Measurements from ENCODE around the gene GPX2. TPM values are rescaled to one million over a fixed set of nuclear protein-coding genes. Genes with fewer than 3 reads are reported as not detected.
A peak's percentile ranks its signal among the peaks of the same experiment; 100 is the strongest.

GPX2 gene
- total RNA-seq, result 0.20 TPM

- no peak for DNase-seq
These were observed at the start of gene GPX2 for GRCh38 chr14:64942531-64943111. GPX2 (minus strand) TSS chr14:64942745; CDS start chr14:64942726, 19 bp downstream.

DNA sequence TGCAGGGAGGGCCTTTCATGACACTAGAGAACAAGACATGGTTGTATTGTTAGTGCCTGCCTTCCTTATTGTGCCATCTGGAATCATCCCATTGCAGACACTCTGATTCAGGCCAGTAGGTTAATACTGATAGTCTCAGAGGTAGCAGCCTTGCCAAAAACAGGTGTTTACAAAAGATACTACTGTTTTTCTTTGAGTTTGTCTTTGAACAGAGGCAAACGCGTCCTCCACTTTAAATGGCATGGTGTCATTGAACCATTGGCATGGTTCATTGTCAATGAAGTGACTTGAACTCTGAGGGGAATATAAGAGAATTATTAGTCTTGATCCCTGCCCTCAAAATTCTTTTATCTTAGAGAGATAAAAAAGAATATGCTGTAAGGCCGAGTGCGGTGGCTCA lies 48.4 kb upstream of the GPX2 start:
- no peak for DNase-seq

- no peak for DNase-seq
These were observed 47.8 kb upstream of the GPX2 start for GRCh38 chr14:64990296-64990695.

GRCh38 chr14:64987438-64987767 lies 44.9 kb upstream of the GPX2 start:
- no peak for DNase-seq

DNA sequence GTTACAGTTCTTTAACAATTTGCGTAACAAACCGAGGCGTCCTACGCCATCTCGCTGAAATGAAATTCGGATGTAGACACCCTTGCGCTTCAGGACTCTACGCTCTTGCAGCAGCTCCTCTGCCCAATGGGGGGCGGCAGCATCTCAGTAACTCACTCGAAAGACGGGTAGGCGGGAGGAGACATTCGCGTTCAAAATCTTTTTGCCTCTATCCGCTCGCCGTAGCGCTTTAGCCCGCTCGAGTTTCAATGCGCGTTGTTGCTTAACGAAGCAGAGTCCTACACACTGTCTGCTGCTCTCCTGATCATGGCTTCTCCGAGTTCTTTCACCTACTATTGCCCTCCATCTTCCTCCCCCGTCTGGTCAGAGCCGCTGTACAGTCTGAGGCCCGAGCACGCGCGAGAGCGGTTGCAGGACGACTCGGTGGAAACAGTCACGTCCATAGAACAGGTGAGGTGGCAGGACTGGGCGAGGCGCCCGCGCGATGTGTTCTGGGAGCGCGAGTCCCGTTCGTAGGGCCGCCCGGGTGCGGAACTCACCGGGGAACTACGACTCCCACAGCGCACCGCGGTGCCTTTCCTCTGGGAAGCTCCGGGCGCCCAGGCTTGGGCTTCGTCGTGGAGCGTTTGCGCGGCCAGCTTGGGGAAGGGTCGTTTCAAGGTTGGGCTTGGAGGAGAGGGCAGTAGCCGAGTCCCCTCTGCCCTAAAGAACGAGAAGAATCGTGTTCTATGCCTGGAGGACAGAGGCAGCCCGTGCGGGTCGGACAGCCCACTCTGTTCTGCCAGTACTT lies 44.3 kb upstream of the GPX2 start, which contains the start of gene FNTB:
Gene FNTB (plus strand): TSS at position 248 of the 790 bp plus-strand sequence. CDS start 59 bp downstream, at position 307.
- peak; percentile 98 for DNase-seq

DNA sequence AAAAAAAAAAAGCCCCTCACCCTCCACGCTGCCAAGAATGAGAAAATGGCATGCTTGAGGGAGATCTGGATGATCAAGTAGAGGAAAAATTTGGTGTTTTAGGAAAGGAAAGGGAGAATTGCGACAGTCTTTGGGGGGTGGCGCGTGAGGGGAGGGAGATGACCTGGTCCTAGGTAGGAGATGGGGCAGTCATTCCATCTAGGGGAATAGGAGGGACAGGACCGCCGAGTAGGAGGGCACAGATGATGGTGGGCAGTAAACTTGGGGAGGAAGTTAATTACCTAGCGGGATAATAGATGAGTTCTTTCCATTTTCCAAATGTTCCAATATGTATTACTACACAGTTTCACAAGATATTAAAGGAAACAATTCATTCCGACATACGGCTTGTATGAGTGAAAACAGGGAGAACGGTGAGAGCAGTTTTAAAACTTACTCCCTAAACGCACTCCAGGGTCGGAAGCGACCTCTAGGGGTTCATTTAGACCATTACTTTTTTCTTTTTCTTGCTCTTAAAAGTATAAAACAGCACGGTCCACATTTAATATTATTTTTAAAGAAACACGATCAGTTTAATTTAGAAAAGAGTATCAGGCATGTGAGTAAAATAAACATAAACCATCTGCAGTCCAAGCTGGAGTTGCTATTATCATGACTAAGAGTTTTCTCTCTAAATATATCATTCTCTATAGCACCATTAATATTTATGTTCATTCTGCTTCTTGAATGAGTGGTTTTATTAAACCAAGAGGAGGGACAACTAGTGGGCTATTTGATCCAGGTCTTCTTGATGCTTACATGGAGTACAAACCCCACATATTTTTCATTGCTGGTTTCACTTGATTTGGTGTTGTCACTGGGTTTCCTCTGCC lies 41.1 kb upstream of the GPX2 start:
- DNase-seq, result peak; percentile 22

DNA sequence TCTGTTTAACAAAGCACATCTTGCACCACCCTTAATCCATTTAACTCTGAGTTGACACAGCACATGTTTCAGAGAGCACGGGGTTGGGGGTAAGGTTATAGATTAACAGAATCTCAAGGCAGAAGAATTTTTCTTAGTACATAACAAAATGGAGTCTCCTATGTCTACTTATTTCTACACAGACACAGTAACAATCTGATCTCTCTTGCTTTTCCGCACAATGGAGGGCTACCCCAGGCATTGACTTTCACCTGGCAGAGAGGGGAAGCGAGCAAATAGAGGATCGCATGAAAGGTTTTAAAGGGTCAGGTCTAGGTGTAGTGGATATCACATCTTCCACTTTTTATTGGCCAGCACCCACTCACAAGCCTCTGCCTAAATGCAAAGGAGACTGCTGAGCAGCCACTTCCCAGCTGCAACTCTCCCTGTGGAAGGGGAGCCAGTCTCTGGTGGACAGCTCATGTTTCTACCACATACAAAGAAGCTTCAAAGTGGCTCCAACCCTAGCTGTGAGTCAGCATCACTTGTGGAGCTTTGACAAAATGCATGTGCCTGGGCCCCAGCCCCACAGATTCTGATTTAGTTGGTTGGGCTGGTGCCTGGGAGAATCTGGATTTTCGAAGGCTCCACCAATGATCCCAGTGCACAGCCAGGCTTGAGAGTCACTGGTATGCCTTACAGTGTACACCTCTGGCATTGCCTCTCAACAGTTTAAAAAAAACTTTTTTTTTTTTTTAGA lies 37.0 kb upstream of the GPX2 start:
- DNase-seq, result no peak

GRCh38 chr14:64974563-64974962 lies 32.0 kb upstream of the GPX2 start:
- no peak for DNase-seq

DNA sequence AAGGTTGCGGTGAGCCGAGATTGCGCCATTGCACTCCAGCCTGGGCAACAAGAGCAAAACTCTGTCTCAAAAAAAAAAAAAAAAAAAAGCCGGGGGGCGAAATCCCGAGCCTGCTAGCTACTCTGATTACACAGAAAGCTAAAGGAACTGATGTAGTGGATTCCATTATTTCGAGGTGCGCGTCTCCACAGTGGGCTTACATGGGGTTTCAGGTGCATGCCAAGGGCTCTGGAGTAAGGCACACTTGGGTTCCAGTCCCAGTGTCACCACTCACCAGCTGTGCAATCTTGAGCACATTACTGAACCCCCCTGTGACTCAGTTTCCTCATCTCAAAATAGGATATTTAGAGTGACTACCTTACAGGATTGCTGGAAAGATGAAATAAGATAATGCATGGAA lies 31.3 kb upstream of the GPX2 start:
- DNase-seq, result no peak

DNA sequence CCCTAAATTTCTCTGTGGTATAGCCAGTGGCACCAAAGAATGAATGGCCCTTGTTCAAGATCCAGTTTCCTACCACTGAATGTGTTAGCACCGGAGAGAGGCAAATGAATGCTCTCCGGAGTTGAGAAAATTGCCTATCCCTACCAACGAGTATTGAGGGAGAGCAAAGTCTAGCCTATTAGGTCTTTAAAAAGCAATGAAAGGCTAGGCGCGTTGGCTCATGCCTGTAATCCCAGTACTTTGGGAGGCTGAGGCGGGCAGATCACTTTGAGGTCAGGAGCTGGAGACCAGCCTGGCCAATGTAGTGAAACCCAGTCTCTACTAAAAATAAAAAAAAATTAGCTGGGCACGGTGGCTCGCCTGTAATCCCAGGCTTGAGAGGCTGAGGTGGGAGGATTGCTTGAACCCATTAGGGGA lies 30.5 kb upstream of the GPX2 start:
- DNase-seq, result no peak

- DNase-seq, result no peak
These were observed 29.6 kb upstream of the GPX2 start, which contains the start of gene RAB15 for GRCh38 chr14:64971943-64972791. RAB15 (minus strand) TSS chr14:64972336; CDS start chr14:64972076, 260 bp downstream.

- no peak for DNase-seq
These were observed 29.0 kb upstream of the GPX2 start for GRCh38 chr14:64971491-64971942.

- no peak for DNase-seq
These were observed 28.4 kb upstream of the GPX2 start for GRCh38 chr14:64970776-64971477.

DNA sequence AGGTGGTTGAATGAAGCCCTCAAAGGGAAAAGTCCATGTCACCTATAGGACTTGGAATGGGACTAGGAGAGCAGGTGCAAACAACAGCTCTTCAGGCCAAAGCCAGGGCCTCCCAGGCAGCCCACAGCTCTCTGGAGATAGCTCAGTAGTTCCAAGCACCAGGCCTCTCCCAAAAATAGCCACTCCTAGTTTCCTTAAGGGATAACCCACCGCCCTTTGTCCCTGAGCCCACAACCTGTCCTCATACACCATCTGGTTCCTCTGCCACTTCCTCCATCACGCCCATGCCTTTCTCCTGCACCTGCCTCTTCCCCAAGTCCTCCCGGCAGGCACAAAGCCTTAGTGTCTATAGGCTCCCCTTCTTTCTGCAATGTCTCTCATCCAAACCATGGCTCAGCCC lies 27.5 kb upstream of the GPX2 start:
- DNase-seq, result no peak

DNA sequence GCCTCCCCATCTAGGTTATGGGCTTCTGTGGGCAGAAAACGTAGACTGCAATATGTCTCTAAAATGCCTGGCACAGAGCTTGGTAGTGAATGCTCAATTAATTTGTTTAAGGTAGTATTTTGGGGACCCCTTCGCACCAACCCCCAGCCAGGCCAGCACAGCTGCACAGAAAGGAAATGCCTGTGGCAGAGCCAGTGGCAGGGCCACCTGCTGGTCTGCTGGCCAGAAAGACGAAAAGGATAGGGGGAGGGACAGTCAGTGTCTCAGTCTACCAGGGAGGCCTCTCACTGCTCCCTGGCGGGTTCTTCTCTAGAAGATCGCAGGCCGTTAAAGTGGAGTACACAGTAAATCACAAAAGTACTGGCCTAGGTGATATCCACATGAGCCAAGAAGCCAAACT lies 26.1 kb upstream of the GPX2 start:
- DNase-seq, result no peak

DNA sequence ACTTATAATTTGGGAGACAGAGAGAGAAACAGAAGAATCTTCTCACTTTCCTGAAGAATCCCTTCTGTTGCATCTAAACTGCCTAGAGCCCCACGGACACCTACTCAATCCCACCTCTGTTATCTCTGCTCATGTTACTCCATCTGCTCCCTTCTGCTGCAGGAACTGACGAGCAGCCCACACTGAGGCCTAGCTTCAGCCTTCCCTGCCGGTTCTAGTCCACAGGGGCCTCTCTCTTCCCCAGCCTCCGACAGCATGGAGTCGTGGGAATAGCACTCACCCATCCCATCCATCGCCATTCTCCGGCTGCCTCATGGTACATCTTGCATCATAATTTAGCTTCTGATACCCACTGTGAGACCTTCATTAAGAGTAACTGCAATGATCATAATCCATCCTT lies 25.6 kb upstream of the GPX2 start:
- DNase-seq, result no peak

- DNase-seq, result no peak
These were observed 24.4 kb upstream of the GPX2 start for GRCh38 chr14:64966976-64967375.

GRCh38 chr14:64965356-64966000 lies 22.9 kb upstream of the GPX2 start:
- DNase-seq, result no peak

DNA sequence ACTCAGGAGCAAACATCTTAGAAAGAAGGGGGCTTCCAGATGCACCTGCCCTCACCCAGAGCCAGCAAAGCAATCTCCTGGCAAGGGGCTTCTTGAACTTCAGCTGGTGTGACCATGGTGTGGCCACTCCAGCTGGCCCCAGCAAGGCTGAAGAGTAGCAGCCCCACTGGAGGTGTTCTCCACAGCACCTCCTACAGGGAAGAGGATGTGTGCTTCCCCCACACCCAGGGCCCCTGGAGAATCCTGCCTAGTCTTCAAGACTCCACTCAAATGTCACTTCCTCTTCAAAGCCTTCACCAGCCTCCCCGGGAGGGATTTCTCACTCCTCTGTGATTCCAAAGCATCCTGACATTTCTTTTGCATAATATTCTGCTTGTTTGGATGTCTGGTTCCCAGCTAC lies 21.1 kb upstream of the GPX2 start:
- DNase-seq, result no peak

- no peak for DNase-seq
These were observed 18.3 kb upstream of the GPX2 start for GRCh38 chr14:64960762-64961276.

Data from skin of body (tissue), 2 donors.